ENCODE results near the gene COLEC12. TPM values are rescaled to one million over a fixed set of nuclear protein-coding genes. Genes with fewer than 3 reads are reported as not detected.

The COLEC12 gene
- total and polyA plus RNA-seq, 7 experiments from 2014 or later, result 0.12 to 0.35 (median 0.19) TPM; not detected in 4

GRCh38 chr18:321865-322467 lies 178.5 kb downstream of the COLEC12 start:
- peak overlapping the region in 2 of 10 donors; percentile 28 to 48 for H3K4me3 Mint-ChIP-seq
- peaks cover 0 to 12% (median 5%) of the 10 kb centered on the region in 5 donors for H3K27me3 Mint-ChIP-seq

GRCh38 chr18:320155-320554 lies 180.3 kb downstream of the COLEC12 start:
- H3K4me1 ChIP-seq (ENCODE audit: control insufficient read depth in 2 of 2, insufficient read depth in 2 of 2, low read length in 2 of 2), result no peaks in the 10 kb centered on the region
- Mint-ChIP-seq H3K36me3 (no peaks in the 10 kb centered on the region), H3K27ac (no peak overlapping the region), H3K4me1 (peaks cover 0 to 11% (median 4%) of the 10 kb centered on the region in 7 donors), H3K27me3 (peaks cover 0 to 12% (median 5%) of the 10 kb centered on the region in 5 donors), H3K9me3 (no peaks in the 10 kb centered on the region), H3K4me3 (no peak overlapping the region)
- H3K4me3 ChIP-seq (ENCODE audit: low read length), result no peak overlapping the region
- intact Hi-C loops (cut with micrococcal nuclease), result no loop called here
- no peak for ATAC-seq
- no peak for DNase-seq
- H3K27ac ChIP-seq (ENCODE audit: low read depth, low read length), result no peak overlapping the region
- H3K36me3 ChIP-seq (ENCODE audit: control insufficient read depth in 2 of 3, insufficient read depth in 3 of 3, low read length in 3 of 3), result no peaks in the 10 kb centered on the region
- POLR2A ChIA-PET, result no interaction called here
- CTCF ChIA-PET, result no interaction called here
- H3K27me3 ChIP-seq (ENCODE audit: control insufficient read depth in 2 of 2, insufficient read depth in 2 of 2, low read length in 2 of 2), result no peaks in the 10 kb centered on the region
- no peaks in the 10 kb centered on the region for H3K9me3 ChIP-seq (ENCODE audit: control insufficient read depth in 2 of 3, low read length in 3 of 3)

More at GRCh38 chr18:321865-322467, 178.5 kb downstream of the COLEC12 start:
- H3K4me3 ChIP-seq (ENCODE audit: low read length), result no peak overlapping the region
- no peak overlapping the region for H3K27ac ChIP-seq (ENCODE audit: low read depth, low read length)
- no peak overlapping the region for H3K27ac Mint-ChIP-seq
- H3K4me1 Mint-ChIP-seq, result peaks cover 0 to 11% (median 4%) of the 10 kb centered on the region in 7 donors
- ChIA-PET CTCF (no interaction called here), POLR2A (no interaction called here)
- no peak for DNase-seq
- H3K27me3 ChIP-seq (ENCODE audit: control insufficient read depth in 2 of 2, insufficient read depth in 2 of 2, low read length in 2 of 2), result no peaks in the 10 kb centered on the region
- no peaks in the 10 kb centered on the region for H3K9me3 Mint-ChIP-seq
- H3K36me3 ChIP-seq (ENCODE audit: control insufficient read depth in 2 of 3, insufficient read depth in 3 of 3, low read length in 3 of 3), result no peaks in the 10 kb centered on the region
- H3K9me3 ChIP-seq (ENCODE audit: control insufficient read depth in 2 of 3, low read length in 3 of 3), result no peaks in the 10 kb centered on the region
- H3K4me1 ChIP-seq (ENCODE audit: control insufficient read depth in 2 of 2, insufficient read depth in 2 of 2, low read length in 2 of 2), result no peaks in the 10 kb centered on the region
- no peak for ATAC-seq
- intact Hi-C loops (cut with micrococcal nuclease), result no loop called here
- H3K36me3 Mint-ChIP-seq, result no peaks in the 10 kb centered on the region

- peaks cover 0 to 12% (median 5%) of the 10 kb centered on the region in 5 donors for H3K27me3 Mint-ChIP-seq
- intact Hi-C loops (cut with micrococcal nuclease), result no loop called here
- H3K36me3 Mint-ChIP-seq, result no peaks in the 10 kb centered on the region
- H3K27me3 ChIP-seq (ENCODE audit: control insufficient read depth in 2 of 2, insufficient read depth in 2 of 2, low read length in 2 of 2), result no peaks in the 10 kb centered on the region
- no peaks in the 10 kb centered on the region for H3K4me1 ChIP-seq (ENCODE audit: control insufficient read depth in 2 of 2, insufficient read depth in 2 of 2, low read length in 2 of 2)
- no peak for DNase-seq
- CTCF ChIA-PET, result no interaction called here
- no peak for ATAC-seq
- no peak overlapping the region for H3K4me3 Mint-ChIP-seq
- H3K27ac Mint-ChIP-seq, result no peak overlapping the region
- peaks cover 0 to 11% (median 4%) of the 10 kb centered on the region in 7 donors for H3K4me1 Mint-ChIP-seq
- H3K9me3 Mint-ChIP-seq, result no peaks in the 10 kb centered on the region
- H3K36me3 ChIP-seq (ENCODE audit: control insufficient read depth in 2 of 3, insufficient read depth in 3 of 3, low read length in 3 of 3), result no peaks in the 10 kb centered on the region
- no peaks in the 10 kb centered on the region for H3K9me3 ChIP-seq (ENCODE audit: control insufficient read depth in 2 of 3, low read length in 3 of 3)
- H3K27ac ChIP-seq (ENCODE audit: low read depth, low read length), result no peak overlapping the region
- POLR2A ChIA-PET, result no interaction called here
- H3K4me3 ChIP-seq (ENCODE audit: low read length), result no peak overlapping the region
These were observed 180.8 kb downstream of the COLEC12 start for GRCh38 chr18:319720-320119.

GRCh38 chr18:318791-319291 lies 181.7 kb downstream of the COLEC12 start:
- Histone ChIP-seq H3K27me3 (ENCODE audit: control insufficient read depth in 2 of 2, insufficient read depth in 2 of 2, low read length in 2 of 2) (no peaks in the 10 kb centered on the region), H3K4me3 (ENCODE audit: low read length) (no peak overlapping the region), H3K36me3 (ENCODE audit: control insufficient read depth in 2 of 3, insufficient read depth in 3 of 3, low read length in 3 of 3) (no peaks in the 10 kb centered on the region), H3K9me3 (ENCODE audit: control insufficient read depth in 2 of 3, low read length in 3 of 3) (no peaks in the 10 kb centered on the region), H3K27ac (ENCODE audit: low read depth, low read length) (no peak overlapping the region), H3K4me1 (ENCODE audit: control insufficient read depth in 2 of 2, insufficient read depth in 2 of 2, low read length in 2 of 2) (no peaks in the 10 kb centered on the region)
- Mint-ChIP-seq H3K4me1 (peaks cover 0 to 11% (median 4%) of the 10 kb centered on the region in 7 donors), H3K9me3 (no peaks in the 10 kb centered on the region), H3K27ac (no peak overlapping the region), H3K27me3 (peaks cover 0 to 12% (median 5%) of the 10 kb centered on the region in 5 donors), H3K36me3 (no peaks in the 10 kb centered on the region), H3K4me3 (no peak overlapping the region)
- no peak for DNase-seq
- intact Hi-C loops (cut with micrococcal nuclease), result no loop called here
- CTCF ChIA-PET, result no interaction called here
- no peak for ATAC-seq
- POLR2A ChIA-PET, result no interaction called here

GRCh38 chr18:317618-318017 lies 182.9 kb downstream of the COLEC12 start:
- peaks cover 0 to 10% (median 3%) of the 10 kb centered on the region in 5 donors for H3K27me3 Mint-ChIP-seq
- no peak for ATAC-seq
- Histone ChIP-seq H3K27ac (ENCODE audit: low read depth, low read length) (no peak overlapping the region), H3K27me3 (ENCODE audit: control insufficient read depth in 2 of 2, insufficient read depth in 2 of 2, low read length in 2 of 2) (no peaks in the 10 kb centered on the region), H3K4me3 (ENCODE audit: low read length) (no peak overlapping the region), H3K4me1 (ENCODE audit: control insufficient read depth in 2 of 2, insufficient read depth in 2 of 2, low read length in 2 of 2) (no peaks in the 10 kb centered on the region), H3K9me3 (ENCODE audit: control insufficient read depth in 2 of 3, low read length in 3 of 3) (no peaks in the 10 kb centered on the region), H3K36me3 (ENCODE audit: control insufficient read depth in 2 of 3, insufficient read depth in 3 of 3, low read length in 3 of 3) (no peaks in the 10 kb centered on the region)
- intact Hi-C loops (cut with micrococcal nuclease), result no loop called here
- H3K9me3 Mint-ChIP-seq, result no peaks in the 10 kb centered on the region
- no peak overlapping the region for H3K4me3 Mint-ChIP-seq
- no peak overlapping the region for H3K27ac Mint-ChIP-seq
- H3K36me3 Mint-ChIP-seq, result no peaks in the 10 kb centered on the region
- ChIA-PET CTCF (no interaction called here), POLR2A (no interaction called here)
- H3K4me1 Mint-ChIP-seq, result peaks cover 0 to 8% (median 4%) of the 10 kb centered on the region in 7 donors
- DNase-seq, result no peak

- no peak overlapping the region for H3K4me3 ChIP-seq (ENCODE audit: low read length)
- no peaks in the 10 kb centered on the region for H3K9me3 Mint-ChIP-seq
- H3K27me3 Mint-ChIP-seq, result peaks cover 0 to 11% (median 0%) of the 10 kb centered on the region in 5 donors
- intact Hi-C loops (cut with micrococcal nuclease), result no loop called here
- no peaks in the 10 kb centered on the region for H3K4me1 ChIP-seq (ENCODE audit: control insufficient read depth in 2 of 2, insufficient read depth in 2 of 2, low read length in 2 of 2)
- no peaks in the 10 kb centered on the region for H3K9me3 ChIP-seq (ENCODE audit: control insufficient read depth in 2 of 3, low read length in 3 of 3)
- no peaks in the 10 kb centered on the region for H3K4me1 Mint-ChIP-seq
- CTCF ChIA-PET, result no interaction called here
- H3K36me3 ChIP-seq (ENCODE audit: control insufficient read depth in 2 of 3, insufficient read depth in 3 of 3, low read length in 3 of 3), result no peaks in the 10 kb centered on the region
- H3K27ac ChIP-seq (ENCODE audit: low read depth, low read length), result no peak overlapping the region
- H3K36me3 Mint-ChIP-seq, result no peaks in the 10 kb centered on the region
- H3K4me3 Mint-ChIP-seq, result no peak overlapping the region
- no peak for DNase-seq
- no peak for ATAC-seq
- H3K27ac Mint-ChIP-seq, result no peak overlapping the region
- POLR2A ChIA-PET, result no interaction called here
- H3K27me3 ChIP-seq (ENCODE audit: control insufficient read depth in 2 of 2, insufficient read depth in 2 of 2, low read length in 2 of 2), result no peaks in the 10 kb centered on the region
These were observed 184.1 kb downstream of the COLEC12 start for GRCh38 chr18:316393-316792.

GRCh38 chr18:313931-314330 lies 186.6 kb downstream of the COLEC12 start:
- H3K9me3 Mint-ChIP-seq, result no peaks in the 10 kb centered on the region
- ATAC-seq, result no peak
- Histone ChIP-seq H3K4me1 (ENCODE audit: control insufficient read depth in 2 of 2, insufficient read depth in 2 of 2, low read length in 2 of 2) (no peaks in the 10 kb centered on the region), H3K27me3 (ENCODE audit: control insufficient read depth in 2 of 2, insufficient read depth in 2 of 2, low read length in 2 of 2) (no peaks in the 10 kb centered on the region), H3K36me3 (ENCODE audit: control insufficient read depth in 2 of 3, insufficient read depth in 3 of 3, low read length in 3 of 3) (no peaks in the 10 kb centered on the region), H3K4me3 (ENCODE audit: low read length) (no peak overlapping the region), H3K27ac (ENCODE audit: low read depth, low read length) (no peak overlapping the region), H3K9me3 (ENCODE audit: control insufficient read depth in 2 of 3, low read length in 3 of 3) (no peaks in the 10 kb centered on the region)
- no peak for DNase-seq
- ChIA-PET POLR2A (no interaction called here), CTCF (no interaction called here)
- H3K27ac Mint-ChIP-seq, result no peak overlapping the region
- H3K4me3 Mint-ChIP-seq, result no peak overlapping the region
- intact Hi-C loops (cut with micrococcal nuclease), result no loop called here
- H3K27me3 Mint-ChIP-seq, result peaks cover 0 to 10% (median 0%) of the 10 kb centered on the region in 5 donors
- no peaks in the 10 kb centered on the region for H3K4me1 Mint-ChIP-seq
- H3K36me3 Mint-ChIP-seq, result no peaks in the 10 kb centered on the region

Data from naive thymus-derived CD4-positive, alpha-beta T cell (primary cell).